Smooth muscle cell (in vitro differentiated cells): ENCODE measurements around the gene PRRC2B. TPM values are rescaled to one million over a fixed set of nuclear protein-coding genes. Genes with fewer than 3 reads are reported as not detected.
"Not testable (repeated sequence)": the region's sequence is repeated elsewhere in the genome, so short reads cannot be mapped to it uniquely, and the experiment has no call there.

ENCODE experiments used
- DNase-seq: peaks from one replicate; lab custom pipeline; 2025; ENCODE audit not compliant: unreplicated experiment; lab: John Stamatoyannopoulos, UW
- H2AFZ ChIP-seq: fragments of 200-600 bp; sonication (generic); 2 replicates; pipeline ENCODE4 v1.6.0; 2016; ENCODE audit warnings: antibody characterized with exemption, low read depth, mild to moderate bottlenecking
- H3F3A ChIP-seq: fragments of 200-600 bp; sonication (generic); 2 replicates; pipeline ENCODE4 v1.6.0; 2017; ENCODE audit warnings: antibody characterized with exemption, low read depth
- H3K27ac ChIP-seq: fragments of 200-600 bp; sonication (generic); 2 replicates; pipeline ENCODE4 v1.5.1; 2016; ENCODE audit warnings: low read depth, mild to moderate bottlenecking
- H3K27me3 ChIP-seq: fragments of 200-600 bp; sonication (generic); 2 replicates; pipeline ENCODE4 v1.6.1; 2016; ENCODE audit warnings: low read depth, mild to moderate bottlenecking
- H3K36me3 ChIP-seq: fragments of 200-600 bp; sonication (generic); 2 replicates; pipeline ENCODE4 v1.5.1; 2016; ENCODE audit warnings: low read depth
- H3K4me1 ChIP-seq: fragments of 200-600 bp; sonication (generic); 2 replicates; pipeline ENCODE4 v1.5.1; 2016; ENCODE audit warnings: low read depth
- H3K4me2 ChIP-seq: fragments of 200-600 bp; sonication (generic); 2 replicates; pipeline ENCODE4 v1.6.0; 2016; ENCODE audit warnings: mild to moderate bottlenecking
- H3K4me3 ChIP-seq: fragments of 200-600 bp; sonication (generic); 2 replicates; pipeline ENCODE4 v1.5.1; 2016; ENCODE audit warnings: mild to moderate bottlenecking
- H3K79me2 ChIP-seq: fragments of 200-600 bp; sonication (generic); 2 replicates; pipeline ENCODE4 v1.6.0; 2016; ENCODE audit warnings: low read depth, mild to moderate bottlenecking
- H3K9ac ChIP-seq: fragments of 200-600 bp; sonication (generic); 2 replicates; pipeline ENCODE4 v1.6.0; 2016; ENCODE audit warnings: low read depth
- H3K9me3 ChIP-seq: fragments of 200-600 bp; sonication (generic); replicated peaks from 2 replicates; pipeline ENCODE4 v1.5.1; 2016; ENCODE audit warnings: low read depth
- H4K20me1 ChIP-seq: fragments of 200-600 bp; sonication (generic); 2 replicates; pipeline ENCODE4 v1.6.0; 2016; ENCODE audit warnings: low read depth
- CTCF ChIP-seq: fragments of 200-600 bp; sonication (generic); IDR thresholded peaks from 2 replicates; pipeline ENCODE4 v1.5.1; 2017; ENCODE audit warnings: borderline replicate concordance, mild to moderate bottlenecking, antibody characterized with exemption; ENCODE audit not compliant: insufficient read depth, poor library complexity, severe bottlenecking
- WGBS: methylation state at CpG from one replicate; pipeline ENCODE4 v1.1.7; 2016; ENCODE audit warnings: low lambda C conversion rate; 5-methylcytosine and 5-hydroxymethylcytosine counted together
- polyA plus RNA-seq: library from polyadenylated mRNA; unstranded; fragments of >200 nt; fragmentation: Nextera tagmentation; extraction: Ambion mirVana; gene quantifications from 2 replicates; pipeline ENCODE4 v1.2.1, GENCODE V29; 2016
- total RNA-seq: library from RNA; depleted of rRNA; stranded (reverse); fragments of >200 nt; gene quantifications from 2 replicates; pipeline ENCODE4 v1.2.3, GENCODE V29; 2014

PRRC2B gene
- total and polyA plus RNA-seq, 2 experiments from 2014 or later, result 38.6 to 97.2 TPM

GRCh38 chr9:131470581-131470991 is 76.7 kb downstream of the PRRC2B start:
- Histone ChIP-seq H3K27ac (no peak overlapping the region), H2AFZ (no peak overlapping the region), H3K9ac (no peak overlapping the region), H4K20me1 (peaks cover 94% of the 10 kb centered on the region), H3K27me3 (no peaks in the 10 kb centered on the region), H3K79me2 (peaks cover 51% of the 10 kb centered on the region), H3K36me3 (peaks cover 30% of the 10 kb centered on the region), H3K9me3 (no peaks in the 10 kb centered on the region), H3K4me3 (no peak overlapping the region), H3K4me1 (no peaks in the 10 kb centered on the region), H3F3A (no peaks in the 10 kb centered on the region), H3K4me2 (no peak overlapping the region)
- WGBS, result 99% methylated on average over 12 of the region's 12 CpGs
- TF ChIP-seq CTCF, result no peak
- no peak for DNase-seq

GRCh38 chr9:131472085-131472484 is 78.2 kb downstream of the PRRC2B start:
- DNase-seq, H3K9ac ChIP-seq, H3K4me2 ChIP-seq, H3K27ac ChIP-seq, H3K27me3 ChIP-seq, H3F3A ChIP-seq, H2AFZ ChIP-seq, H3K9me3 ChIP-seq, H3K4me1 ChIP-seq, H3K4me3 ChIP-seq: not testable (repeated sequence)
- H3K36me3 ChIP-seq, result peaks cover 30% of the 10 kb centered on the region
- WGBS, result 99% methylated on average over 5 of the region's 5 CpGs
- H4K20me1 ChIP-seq, result peaks cover 96% of the 10 kb centered on the region
- peaks cover 48% of the 10 kb centered on the region for H3K79me2 ChIP-seq

GRCh38 chr9:131473198-131473885 is 79.5 kb downstream of the PRRC2B start:
- Histone ChIP-seq H3K4me2 (no peak overlapping the region), H3K36me3 (peaks cover 22% of the 10 kb centered on the region), H3K4me1 (no peaks in the 10 kb centered on the region), H3K27me3 (no peaks in the 10 kb centered on the region), H4K20me1 (peaks cover 96% of the 10 kb centered on the region), H2AFZ (no peak overlapping the region), H3K9me3 (no peaks in the 10 kb centered on the region), H3K9ac (no peak overlapping the region), H3K4me3 (no peak overlapping the region), H3K79me2 (peaks cover 44% of the 10 kb centered on the region), H3F3A (no peaks in the 10 kb centered on the region), H3K27ac (no peak overlapping the region)
- 96% methylated on average over 9 of the region's 9 CpGs for WGBS
- TF ChIP-seq CTCF, result no peak
- no peak for DNase-seq

GRCh38 chr9:131473891-131474290 is 80.0 kb downstream of the PRRC2B start:
- Histone ChIP-seq H4K20me1 (peaks cover 96% of the 10 kb centered on the region), H3F3A (no peaks in the 10 kb centered on the region), H3K27ac (no peak overlapping the region), H3K36me3 (peaks cover 16% of the 10 kb centered on the region), H3K79me2 (peaks cover 43% of the 10 kb centered on the region), H3K4me1 (no peaks in the 10 kb centered on the region), H3K27me3 (no peaks in the 10 kb centered on the region), H2AFZ (no peak overlapping the region), H3K9ac (no peak overlapping the region), H3K9me3 (no peaks in the 10 kb centered on the region), H3K4me3 (no peak overlapping the region), H3K4me2 (no peak overlapping the region)
- 96% methylated on average over 10 of the region's 10 CpGs for whole genome bisulfite sequencing
- DNase-seq, result no peak
- TF ChIP-seq CTCF, result no peak
